Bone marrow (tissue), 2 donors: Measurements from ENCODE around the gene SRRM4.
"Not testable (repeated sequence)": the region's sequence is repeated elsewhere in the genome, so short reads cannot be mapped to it uniquely, and the experiment has no call there.

Experiments
- DNase-seq, 2 donors: peaks; one replicate each; lab custom pipeline; 2025; lab: John Stamatoyannopoulos, UW

The SRRM4 gene

GRCh38 chr12:119071638-119072231, 90.4 kb downstream of the SRRM4 start:
- no peak for DNase-seq

- no peak for DNase-seq
These were observed 91.1 kb downstream of the SRRM4 start for GRCh38 chr12:119072440-119072839.

GRCh38 chr12:119075222-119075787, 94.0 kb downstream of the SRRM4 start:
- no peak for DNase-seq

- DNase-seq = no peak
These were observed 94.6 kb downstream of the SRRM4 start for GRCh38 chr12:119075918-119076317.

GRCh38 chr12:119079530-119079929, 98.2 kb downstream of the SRRM4 start:
- DNase-seq = no peak

- no peak for DNase-seq
These were observed 100.7 kb downstream of the SRRM4 start for GRCh38 chr12:119082016-119082415.

- no peak for DNase-seq
These were observed 101.2 kb downstream of the SRRM4 start for GRCh38 chr12:119082496-119082895.

- no peak for DNase-seq
These were observed 107.5 kb downstream of the SRRM4 start for GRCh38 chr12:119088685-119089379.

GRCh38 chr12:119089380-119090013, 108.2 kb downstream of the SRRM4 start:
- DNase-seq = no peak

GRCh38 chr12:119090276-119090675, 108.9 kb downstream of the SRRM4 start:
- no peak for DNase-seq

GRCh38 chr12:119090865-119091264, 109.5 kb downstream of the SRRM4 start:
- DNase-seq = no peak

- no peak for DNase-seq
These were observed 115.3 kb downstream of the SRRM4 start for GRCh38 chr12:119096429-119097202.

- no peak for DNase-seq
These were observed 119.6 kb downstream of the SRRM4 start for GRCh38 chr12:119100933-119101332.

GRCh38 chr12:119102274-119102673, 120.9 kb downstream of the SRRM4 start:
- no peak for DNase-seq

GRCh38 chr12:119102714-119103113, 121.4 kb downstream of the SRRM4 start:
- no peak for DNase-seq

- DNase-seq = not testable (repeated sequence)
These were observed 123.6 kb downstream of the SRRM4 start for GRCh38 chr12:119104969-119105368.

- no peak for DNase-seq
These were observed 132.2 kb downstream of the SRRM4 start for GRCh38 chr12:119113496-119113986.

- DNase-seq = no peak
These were observed 133.0 kb downstream of the SRRM4 start for GRCh38 chr12:119114294-119114693.

GRCh38 chr12:119115296-119115905, 134.1 kb downstream of the SRRM4 start:
- DNase-seq = no peak

- no peak for DNase-seq
These were observed 136.6 kb downstream of the SRRM4 start for GRCh38 chr12:119117936-119118335.

GRCh38 chr12:119118625-119119024, 137.3 kb downstream of the SRRM4 start:
- no peak for DNase-seq

- no peak for DNase-seq
These were observed 140.7 kb downstream of the SRRM4 start for GRCh38 chr12:119122047-119122446.
